NCI-H2171 (cell line): ENCODE data around the gene POLR1E.
"Not testable (repeated sequence)": the region's sequence is repeated elsewhere in the genome, so short reads cannot be mapped to it uniquely, and the experiment has no call there.

ENCODE experiments used
- DNase-seq: peaks from one replicate; lab custom pipeline; 2025; lab: John Stamatoyannopoulos, UW

Gene POLR1E

DNA sequence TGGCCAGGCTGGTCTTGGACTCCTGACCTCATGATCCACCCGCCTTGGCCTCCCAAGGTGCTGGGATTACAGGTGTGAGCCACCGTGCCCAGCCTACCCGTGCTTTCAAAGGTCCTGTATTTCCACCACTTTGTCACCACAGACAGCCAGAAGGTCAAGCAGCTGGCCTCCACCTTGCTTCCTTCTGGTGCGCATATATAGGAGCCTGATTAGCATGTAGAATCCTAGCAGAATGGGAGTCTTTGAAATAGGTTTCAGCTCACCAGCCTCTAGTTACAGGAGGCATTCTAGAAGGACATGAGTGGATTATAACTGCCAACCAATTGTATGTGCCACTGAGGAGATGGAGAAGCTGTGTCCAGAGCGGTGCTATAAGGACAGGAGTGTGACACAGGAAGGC is 18.9 kb downstream of the POLR1E start:
- DNase-seq, result no peak

DNA sequence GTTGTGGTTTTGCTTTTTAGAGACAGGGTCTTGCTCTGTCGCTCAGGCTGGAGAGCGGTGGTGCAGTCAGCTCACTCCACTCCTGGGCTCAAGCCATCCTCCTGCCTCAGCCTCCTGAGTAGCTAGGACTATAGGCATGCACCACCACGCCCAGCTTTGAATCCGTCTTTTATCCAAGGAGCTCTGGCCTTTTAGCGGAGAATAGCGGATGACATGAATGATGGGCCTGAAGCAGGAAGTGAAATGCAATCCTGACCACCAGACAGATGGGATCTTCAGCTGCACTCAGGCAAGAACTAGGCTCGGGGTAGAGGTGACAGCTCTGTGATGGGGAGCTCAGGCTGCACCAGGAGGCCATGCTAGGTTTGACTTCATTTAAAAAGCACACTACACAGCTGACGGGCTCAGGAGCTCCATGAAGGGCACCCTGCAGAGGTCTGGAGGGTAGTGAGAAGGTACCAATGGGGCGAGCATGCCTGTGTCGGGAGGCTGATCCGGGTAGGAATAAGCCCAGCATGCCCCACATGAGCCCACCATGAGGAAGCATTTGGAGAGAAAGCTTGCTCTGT is 21.9 kb downstream of the POLR1E start:
- no peak for DNase-seq

DNA sequence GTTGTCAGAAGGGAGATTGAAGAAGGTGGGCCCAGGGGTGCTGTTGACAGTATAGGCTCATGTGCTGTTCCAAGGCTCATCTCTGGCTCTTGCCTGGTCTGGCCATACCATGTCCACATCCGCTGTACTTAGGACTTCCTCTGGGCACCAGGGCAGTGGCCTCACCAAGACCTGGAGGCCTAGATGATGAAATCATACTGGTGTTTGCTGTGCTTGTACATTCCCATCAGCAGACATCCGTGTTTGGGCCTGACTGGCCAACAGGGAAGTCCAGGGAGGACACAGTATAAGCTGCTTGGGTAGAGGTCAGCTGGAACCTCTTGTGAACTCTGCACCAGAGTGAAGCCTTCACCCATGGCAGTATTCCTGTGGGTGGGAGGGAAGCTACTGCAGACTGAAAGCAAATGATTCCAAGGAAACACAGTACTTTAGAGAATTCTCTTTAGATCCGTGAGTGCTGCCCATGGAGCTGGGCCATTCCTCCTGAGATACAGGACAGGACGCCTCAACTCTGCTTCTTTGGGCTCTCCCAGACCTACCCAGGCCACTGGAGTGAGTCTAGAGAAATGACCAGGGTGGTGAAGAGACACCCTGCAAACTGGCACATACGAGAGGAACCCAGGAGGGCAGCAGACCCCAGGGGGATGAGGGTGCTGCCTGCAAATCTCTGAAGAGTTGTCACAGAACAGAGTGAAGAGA is 22.5 kb downstream of the POLR1E start:
- no peak for DNase-seq

DNA sequence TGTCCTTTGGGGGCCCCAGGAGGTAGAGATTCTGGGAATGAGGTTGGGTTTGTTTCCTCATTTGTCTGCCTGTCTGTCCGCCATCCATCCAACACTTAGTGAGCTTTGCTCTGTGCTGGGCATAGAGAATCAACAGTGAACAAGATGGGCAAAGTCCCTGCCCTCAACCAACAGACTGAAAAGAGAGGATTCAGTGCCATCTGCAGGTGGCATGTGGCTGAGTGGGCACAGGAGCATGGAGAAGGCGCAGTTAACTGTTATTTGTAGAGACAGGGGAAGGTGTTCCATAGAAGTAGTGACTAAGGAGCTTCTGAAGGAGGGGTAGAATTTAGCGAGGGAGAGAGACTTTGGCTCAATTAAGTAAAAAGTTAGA is 23.1 kb downstream of the POLR1E start:
- no peak for DNase-seq

DNA sequence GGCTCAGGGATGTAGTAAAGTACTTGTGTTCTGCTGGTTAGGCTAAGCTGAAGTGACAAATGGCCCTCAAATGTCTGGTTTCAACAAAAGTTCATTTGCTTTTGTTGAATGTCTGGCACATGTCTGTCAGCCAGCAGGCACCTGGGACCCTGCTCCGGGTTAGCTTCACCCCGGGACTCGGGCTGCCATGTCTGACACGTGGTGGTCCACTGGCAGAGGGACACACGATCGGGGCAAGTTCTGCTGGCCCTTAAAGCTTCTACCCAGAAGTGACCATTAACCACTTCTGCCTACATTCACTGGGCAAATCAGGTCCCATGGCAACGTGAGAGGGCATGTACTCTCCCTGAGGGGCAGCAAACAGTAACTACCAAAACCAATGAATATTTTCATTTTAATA is 23.8 kb downstream of the POLR1E start:
- no peak for DNase-seq

DNA sequence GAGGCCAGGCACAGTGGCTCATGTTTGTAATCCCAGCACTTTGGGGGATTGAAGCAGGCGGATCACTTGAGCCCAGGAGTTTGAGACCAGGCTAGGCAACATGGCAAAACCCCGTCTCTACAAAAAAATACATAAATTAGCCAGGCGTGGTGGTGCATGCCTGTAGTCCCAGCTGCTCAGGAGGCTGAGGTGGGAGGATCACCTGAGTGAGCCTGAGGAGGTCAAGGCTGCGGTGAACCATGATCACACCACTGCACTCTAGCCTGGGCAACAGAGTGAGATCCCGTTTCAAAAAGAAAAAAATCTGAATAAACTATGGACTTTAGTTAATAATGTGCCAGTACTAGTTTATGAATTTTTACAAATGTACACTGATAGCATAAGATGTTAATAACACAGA is 24.3 kb downstream of the POLR1E start:
- DNase-seq, result not testable (repeated sequence)

DNA sequence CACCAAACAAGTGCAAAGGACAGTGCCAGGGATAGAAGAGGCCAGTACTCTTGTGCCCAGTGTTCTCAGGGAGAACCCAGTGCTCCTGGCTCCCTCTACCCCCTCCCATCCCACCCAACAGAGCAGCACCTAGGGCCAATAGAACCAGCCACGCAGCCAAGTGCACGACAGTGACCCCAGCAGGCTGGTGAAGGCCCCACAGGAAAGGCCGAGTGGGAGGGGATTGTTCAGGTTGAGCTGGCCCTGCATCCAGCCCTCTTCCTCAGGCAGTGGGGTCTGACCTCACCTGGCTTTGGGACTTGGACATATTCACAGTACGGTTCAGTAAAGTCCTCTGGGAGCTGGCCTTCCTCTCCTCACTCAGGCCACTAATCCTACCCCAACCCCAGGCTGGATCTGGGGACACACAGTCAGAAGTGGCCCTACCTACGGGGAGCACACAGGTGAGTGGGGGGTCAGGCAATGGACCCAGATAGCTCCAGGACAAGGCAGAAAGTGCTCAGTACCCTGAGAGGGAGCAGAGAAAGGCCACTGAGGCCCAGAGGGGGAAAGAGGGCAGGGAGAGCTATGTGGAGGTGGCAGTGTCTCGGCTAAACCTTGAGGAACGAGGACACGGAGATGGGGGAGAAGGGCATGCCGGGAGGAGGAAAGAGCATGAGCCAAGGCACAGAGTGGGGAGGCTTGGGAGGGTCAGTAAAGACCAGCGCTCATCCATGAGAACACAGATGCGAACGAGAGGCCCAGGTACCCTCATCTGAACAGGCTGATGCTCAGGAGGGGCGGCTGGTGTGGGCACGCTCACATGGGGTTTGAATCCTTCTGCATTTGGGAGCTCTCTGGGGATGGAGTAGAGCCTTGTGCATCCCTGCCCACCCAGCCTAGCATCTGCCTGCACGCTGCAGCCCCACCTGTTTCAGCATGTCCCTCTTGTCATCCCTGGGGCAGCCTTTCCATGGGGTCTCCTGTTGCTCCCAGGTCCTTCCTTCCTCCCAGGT is 25.6 kb downstream of the POLR1E start:
- no peak for DNase-seq

DNA sequence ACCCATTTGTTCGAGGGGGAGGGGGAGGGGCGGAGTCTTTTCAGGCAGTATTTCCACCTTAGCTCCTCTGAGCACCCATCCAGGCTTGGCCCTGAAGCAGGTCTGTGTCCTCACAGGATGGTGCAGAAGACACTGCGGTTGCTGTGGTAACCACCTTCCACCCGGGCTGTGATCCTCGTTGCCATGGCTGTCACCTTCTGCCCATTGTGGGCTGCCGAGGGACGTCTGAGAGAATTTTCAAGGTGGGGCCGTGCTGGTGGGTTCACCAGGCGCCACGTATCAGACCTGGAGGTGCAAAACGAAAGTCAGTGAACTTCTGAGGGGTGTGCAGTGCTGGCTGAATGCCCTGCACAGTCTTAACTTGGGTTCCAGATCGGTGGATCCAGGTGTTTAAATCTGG is 26.7 kb downstream of the POLR1E start:
- no peak for DNase-seq

DNA sequence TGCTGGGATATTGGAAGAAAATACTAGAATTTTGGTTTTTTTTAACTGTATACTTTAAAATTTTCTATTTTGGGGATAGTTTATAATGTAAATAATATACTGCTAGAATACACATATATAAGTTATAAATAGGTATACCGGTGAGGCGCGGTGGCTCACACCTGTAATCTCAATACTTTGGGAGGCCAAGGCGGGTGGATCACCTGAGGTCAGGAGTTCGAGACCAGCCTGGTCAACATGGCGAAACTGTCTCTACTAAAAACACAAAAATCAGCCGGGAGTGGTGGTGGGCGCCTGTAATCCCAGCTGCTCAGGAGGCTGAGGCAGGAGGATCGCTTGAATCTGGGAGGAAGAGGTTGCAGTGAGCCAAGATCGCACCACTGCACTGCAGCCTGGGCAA is 28.7 kb downstream of the POLR1E start:
- DNase-seq, result not testable (repeated sequence)

DNA sequence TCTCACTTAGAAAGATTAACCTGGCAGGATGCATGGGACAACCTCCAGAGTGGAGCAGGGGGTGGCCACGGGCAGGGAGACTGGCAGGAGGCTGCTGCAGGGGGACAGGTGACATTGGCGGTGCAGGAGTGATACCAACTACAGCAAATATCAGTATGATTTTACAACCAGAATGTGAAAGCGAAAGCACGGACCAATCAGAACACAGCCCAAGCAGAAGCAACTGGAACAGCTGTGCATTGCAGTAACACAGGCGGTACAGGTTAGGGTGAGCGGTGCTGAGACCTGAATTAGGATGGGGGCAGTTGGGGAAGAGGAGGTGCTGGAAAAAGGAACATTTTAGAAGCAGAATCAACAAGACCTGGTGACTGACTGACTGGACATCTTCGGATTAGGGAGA is 29.3 kb downstream of the POLR1E start:
- DNase-seq, result no peak

DNA sequence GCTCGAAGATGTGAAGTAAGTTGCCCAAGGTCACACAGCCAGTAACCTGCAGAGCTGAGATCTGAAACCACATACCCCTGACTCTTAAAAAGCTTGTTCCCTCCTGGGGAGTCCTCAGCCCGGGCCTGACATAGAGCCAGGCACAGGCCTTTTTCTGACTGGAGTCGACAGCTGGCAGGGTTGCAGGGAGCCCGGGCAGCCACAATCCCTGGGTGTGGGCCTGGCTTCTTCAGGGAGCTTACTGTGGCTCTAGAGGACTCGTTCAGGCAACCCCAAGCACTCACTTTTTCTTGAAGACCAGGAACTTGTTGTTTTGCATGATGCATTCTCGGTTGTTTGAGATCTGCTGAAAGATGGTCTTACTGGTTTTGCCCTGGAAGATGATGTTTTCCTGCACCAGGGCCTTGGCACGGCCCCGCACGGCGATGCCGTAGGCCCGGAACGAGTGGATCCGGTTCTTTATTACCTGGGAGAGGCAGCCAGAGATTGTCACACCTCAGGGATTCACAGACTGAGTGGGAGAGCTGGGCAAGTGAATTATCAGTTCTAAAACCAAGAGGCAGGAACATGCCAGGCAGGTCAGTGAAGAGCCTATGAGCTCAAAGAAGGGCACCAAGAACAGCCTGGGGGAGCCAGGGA is 30.0 kb downstream of the POLR1E start:
- no peak for DNase-seq

DNA sequence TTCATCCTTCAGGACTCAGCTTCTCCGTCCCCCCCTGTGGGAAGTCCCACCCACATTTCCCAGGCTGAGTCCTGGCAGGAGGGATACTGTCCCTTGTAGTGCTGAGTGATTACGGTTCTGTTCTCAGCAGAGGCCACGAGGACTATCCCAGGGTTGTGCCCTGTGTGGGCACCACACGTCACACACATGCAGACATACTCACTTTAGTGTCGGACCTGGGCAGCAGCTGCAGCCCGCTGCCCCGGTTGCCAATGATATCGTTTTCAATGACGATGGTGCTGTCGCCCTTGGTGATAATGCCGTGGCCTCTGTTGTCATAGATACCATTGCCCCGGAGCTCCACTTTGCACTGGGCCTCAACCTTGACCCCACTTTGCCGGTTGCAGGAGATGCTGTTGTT is 32.2 kb downstream of the POLR1E start:
- no peak for DNase-seq

DNA sequence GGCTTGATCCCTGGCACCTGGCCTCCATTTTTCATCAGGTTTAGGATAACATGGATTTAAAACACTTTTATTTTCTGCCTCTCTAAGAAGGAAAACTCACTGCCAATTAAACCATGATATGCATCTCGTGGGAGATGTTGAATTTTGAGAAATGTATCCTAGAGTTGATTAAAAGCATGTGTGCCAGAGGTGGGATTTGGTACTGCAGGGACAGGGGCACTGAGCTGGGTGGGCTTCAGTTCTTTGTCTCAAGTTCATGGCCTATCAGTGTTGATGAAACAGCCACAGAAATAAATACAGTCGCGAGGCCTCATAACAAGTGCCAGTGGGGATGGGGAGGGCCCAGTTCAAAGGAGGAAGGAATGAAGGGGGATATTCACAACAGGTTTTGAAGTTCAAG is 34.9 kb downstream of the POLR1E start:
- DNase-seq, result no peak

DNA sequence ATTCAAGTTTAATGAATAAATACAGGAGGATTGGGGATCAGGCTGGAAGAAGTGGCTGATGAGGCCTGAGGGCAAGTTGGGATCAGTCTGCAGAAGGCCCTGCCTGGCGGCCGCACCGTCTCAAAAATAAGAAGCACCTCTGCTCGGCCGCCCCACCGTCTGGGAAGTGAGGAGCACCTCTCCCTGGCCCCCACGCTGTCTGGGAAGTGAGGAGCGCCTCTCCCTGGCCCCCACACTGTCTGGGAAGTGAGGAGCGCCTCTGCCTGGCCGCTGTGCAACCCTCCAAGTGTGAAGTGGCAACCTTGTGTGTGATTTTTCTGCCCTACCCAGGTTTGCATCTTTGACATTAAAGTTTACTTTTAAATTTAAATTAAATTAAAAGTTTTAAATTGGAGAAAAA is 35.4 kb downstream of the POLR1E start:
- DNase-seq, result no peak

DNA sequence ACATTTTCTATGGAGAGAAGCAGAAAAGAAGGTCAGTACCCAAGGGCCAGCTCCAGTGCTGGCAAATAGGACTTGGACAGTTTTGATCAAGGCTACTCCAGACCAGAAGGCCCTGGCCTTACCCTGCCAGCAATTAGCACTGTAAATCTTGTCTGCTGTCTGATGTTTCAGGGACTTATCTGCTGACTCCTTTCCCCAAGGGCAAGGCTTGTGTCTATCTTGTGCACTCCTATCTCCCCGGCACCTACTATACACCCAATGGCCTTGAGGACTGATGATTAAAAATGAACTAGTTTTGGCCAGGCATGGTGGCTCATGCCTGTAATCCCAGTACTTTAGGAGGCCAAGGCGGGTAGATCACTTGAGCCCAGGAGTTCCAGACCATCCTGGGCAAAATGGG is 37.2 kb downstream of the POLR1E start:
- no peak for DNase-seq

DNA sequence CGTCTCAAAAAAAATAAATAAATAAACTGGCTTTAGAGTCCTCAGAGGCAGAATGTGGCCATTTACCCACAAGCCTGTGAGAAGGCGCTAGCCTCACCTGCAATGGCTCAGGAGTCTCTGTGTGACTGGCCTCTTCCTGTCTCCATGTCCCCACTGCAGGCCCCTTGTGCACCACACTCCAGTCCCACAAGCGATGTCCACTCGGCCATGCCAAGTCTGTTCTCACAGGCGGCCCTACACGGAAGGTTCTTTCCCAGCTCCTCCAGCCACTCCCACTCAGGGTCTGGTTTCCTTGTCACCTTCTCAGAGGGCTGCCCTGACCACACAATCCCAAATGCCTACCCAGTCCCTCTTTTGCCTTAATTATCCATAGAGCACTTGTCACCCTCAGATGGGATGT is 38.2 kb downstream of the POLR1E start:
- no peak for DNase-seq

DNA sequence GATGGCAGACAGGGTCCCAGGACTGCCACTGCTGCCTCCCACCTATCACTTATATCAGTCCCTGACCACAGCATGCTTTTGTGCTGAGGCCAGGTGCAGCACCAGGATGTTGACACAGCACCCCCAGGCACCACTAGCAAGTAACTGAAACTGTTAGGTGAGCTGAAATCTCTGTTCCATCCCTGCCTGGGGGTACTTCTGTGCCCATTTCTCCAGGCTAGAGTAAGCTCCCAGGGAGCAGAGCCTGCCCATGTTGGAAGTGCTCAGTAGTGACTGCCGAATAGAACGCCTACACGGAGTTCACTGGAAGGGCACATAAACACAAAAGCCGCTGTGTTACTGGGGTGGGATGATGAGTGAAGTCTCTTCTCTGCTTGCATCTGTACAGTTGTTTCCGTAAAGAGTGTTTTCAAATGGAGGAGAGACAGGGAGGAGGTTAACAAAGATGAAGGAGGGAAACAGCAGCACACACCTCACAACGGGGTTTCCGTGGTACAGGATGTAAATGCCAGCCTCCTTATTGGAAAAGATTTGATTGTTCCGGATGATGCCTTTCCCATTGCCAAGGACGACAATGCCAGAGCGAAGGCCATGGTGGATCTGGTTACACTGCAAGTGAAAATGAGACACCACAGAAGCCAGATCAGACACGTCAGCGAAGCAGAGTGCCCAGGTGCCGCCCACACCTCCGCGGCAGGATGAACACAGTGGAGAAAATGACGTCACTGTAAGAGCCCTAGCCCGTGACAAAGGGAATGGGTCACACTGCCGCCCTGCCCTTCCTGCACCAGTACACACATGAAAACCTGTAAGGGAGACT is 43.1 kb downstream of the POLR1E start:
- DNase-seq, result no peak

DNA sequence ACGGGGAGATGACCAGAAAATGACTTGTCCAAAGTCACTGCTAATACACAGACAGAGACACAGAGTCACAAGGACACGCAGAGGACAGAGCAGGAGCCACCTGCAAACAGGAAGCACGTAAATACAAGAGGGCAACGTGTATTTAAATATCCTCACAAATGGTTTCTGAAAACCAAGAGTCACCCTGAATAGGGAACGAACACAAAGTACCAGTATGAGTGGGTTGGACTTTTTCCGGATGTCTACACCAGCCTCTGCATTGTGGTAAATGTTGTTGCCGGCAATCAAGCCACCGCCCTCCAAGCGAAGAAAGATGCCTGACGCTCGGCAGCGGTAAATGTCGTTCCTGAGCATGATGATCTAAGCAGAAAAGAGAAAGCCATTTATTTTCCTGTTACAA is 46.0 kb downstream of the POLR1E start:
- no peak for DNase-seq

DNA sequence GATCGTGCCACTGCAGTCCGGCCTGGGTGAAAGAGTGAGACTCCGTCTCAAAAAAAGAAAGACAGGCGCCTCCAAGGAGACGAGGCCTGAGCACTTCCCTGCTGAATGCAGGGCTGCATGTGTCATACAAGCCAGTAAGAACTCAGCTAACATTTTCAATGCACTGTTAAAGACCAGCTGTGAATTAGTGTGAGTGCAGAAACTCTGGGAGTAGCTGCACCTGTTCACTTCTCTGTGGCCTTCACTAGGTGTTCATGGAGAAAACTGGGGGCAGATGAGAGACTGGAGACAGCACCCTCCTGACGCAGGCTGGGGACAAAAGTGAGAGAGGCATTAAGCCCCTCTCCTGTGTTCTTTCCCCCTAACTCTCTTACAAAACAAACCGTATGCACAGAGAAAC is 48.7 kb downstream of the POLR1E start:
- DNase-seq, result no peak

DNA sequence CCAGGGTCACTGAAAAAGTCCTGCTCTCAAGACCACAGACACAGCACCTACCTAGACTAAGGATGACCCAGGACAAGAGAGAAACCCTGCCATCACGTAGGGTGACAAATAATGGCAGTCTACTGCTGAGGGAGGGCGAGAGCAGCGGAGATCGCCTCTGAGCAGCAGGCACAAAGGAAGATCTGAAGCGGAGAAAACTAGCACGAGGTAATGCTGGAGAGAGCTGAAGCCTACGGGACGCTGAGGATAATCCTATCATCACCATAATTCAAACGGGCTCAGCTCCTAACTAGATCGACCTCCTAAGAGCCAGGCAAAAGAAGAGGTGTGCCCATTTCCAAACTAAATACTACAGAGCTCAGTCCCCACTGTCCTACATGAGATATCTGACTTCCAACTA is 49.2 kb downstream of the POLR1E start:
- no peak for DNase-seq

DNA sequence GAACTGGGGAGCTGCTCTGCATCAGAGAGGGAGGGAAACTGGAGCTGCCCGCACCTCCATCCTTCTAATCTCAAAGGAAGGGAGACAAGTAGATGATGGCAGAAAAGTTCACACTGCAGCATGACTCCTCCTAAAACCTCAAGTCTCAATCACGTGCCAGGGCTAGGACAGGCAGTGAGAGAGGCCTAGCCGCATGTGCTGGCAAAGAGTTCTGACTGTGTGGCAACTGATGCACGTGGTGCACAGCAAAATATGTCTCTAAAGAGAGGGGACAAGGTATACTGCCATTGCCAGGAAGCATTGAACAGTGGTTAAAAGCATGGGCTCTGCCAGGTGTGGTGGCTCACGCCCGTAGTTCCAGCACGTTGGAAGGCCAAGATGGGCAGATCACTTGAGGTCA is 52.4 kb downstream of the POLR1E start:
- DNase-seq, result no peak

DNA sequence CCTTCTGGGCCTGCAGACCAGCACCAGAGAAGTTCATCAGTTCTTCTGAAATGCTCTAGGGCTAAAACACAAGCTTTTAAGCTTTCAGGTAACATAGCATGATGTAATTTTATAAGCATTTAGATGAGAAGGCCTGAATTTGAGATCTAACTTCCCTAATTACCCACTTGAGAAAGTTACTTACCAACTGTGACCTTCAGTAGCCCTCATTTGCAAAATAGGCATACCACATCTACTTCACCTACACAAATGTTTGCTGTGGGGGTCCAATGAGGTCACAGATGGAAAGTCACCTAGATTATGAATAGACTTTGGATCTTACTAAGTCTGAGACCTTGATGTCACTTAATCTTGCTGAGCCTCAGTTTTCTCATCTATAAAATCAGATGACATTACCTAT is 53.9 kb downstream of the POLR1E start:
- DNase-seq, result no peak
